Dermis microvascular lymphatic vessel endothelial cell (primary cell): Measurements from ENCODE around the gene AMY2B. TPM values are rescaled to one million over a fixed set of nuclear protein-coding genes. Genes with fewer than 3 reads are reported as not detected.
"Not testable (repeated sequence)": the region's sequence is repeated elsewhere in the genome, so short reads cannot be mapped to it uniquely, and the experiment has no call there.

ENCODE experiments used
- DNase-seq, 2 donors: peaks; one replicate each; pipeline versions ENCODE4 v3.0.0 to v3.0.0-alpha.2; 2010; ENCODE audit warnings: low read depth in 2 of 2
- total RNA-seq: library from RNA; depleted of rRNA; stranded (reverse); fragments of >200 nt; gene quantifications from 2 replicates; pipeline ENCODE4 v1.2.1, GENCODE V29; 2014

Gene AMY2B
- total RNA-seq, 1 donor from 2014 or later = 0.90 TPM

GRCh38 chr1:103616994-103617477, 45.6 kb downstream of the AMY2B start, which contains the start of gene AMY2A:
Gene AMY2A, plus strand, starts transcription at chr1:103617427. Its CDS starts 14 bp downstream, at chr1:103617441.
- not testable (repeated sequence) for DNase-seq

GRCh38 chr1:103627436-103627835, 56.0 kb downstream of the AMY2B start:
- not testable (repeated sequence) for DNase-seq

Other genes with a start within 250 kb of the AMY2B start
- 3.1 and 3.3 TPM in 2 replicates for gene RNPC3, start 45.9 kb upstream of the AMY2B start, total RNA-seq
- under 0.01 TPM in 1 of 2 replicates, not detected in the other for gene AMY2A, start 45.8 kb downstream of the AMY2B start, total RNA-seq
- gene AMY1A, start 84.2 kb downstream of the AMY2B start, total RNA-seq = not detected in 2 replicates
- gene AMY1B, start 124.6 kb downstream of the AMY2B start, total RNA-seq = not detected in 2 replicates
- gene AMY1C, start 178.3 kb downstream of the AMY2B start, total RNA-seq = not detected in 2 replicates